Measurements from ENCODE around the gene FAM240A.

DNA sequence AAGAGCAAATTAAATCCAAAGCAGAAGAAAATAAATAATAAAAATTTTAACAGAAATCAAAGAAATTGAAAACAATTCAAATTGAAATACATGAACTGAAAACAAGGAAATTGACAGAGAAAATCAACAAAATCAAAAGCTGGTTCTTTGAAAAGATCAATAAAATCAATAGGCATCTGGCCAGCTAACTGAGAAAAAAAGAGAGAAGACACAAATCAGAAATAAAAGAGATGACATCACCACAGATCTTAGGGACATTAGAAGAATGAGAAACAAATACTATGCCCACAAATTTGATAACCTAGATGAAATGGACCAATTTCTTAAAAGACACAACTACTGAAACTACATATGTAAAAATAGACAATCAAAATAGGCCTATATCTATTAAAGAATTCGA is 38.8 kb downstream of the FAM240A start:
- TF ChIP-seq BACH2 (CRISPR knock-in tag; IDR thresholded peaks at IDR 0.05; ENCODE audit: borderline replicate concordance) (no peak), ZFP30 (CRISPR knock-in tag; IDR thresholded peaks at IDR 0.05) (no peak), TOX (CRISPR knock-in tag; IDR thresholded peaks at IDR 0.05; ENCODE audit: borderline replicate concordance) (no peak), ZNF70 (CRISPR knock-in tag; IDR thresholded peaks at IDR 0.05) (no peak), CSDC2 (CRISPR knock-in tag; IDR thresholded peaks at IDR 0.05) (no peak), ZC3H10 (CRISPR knock-in tag; IDR thresholded peaks at IDR 0.05) (no peak), RARB (CRISPR knock-in tag; IDR thresholded peaks at IDR 0.05) (no peak), OSR1 (CRISPR knock-in tag; IDR thresholded peaks at IDR 0.05) (no peak), ZNF565 (CRISPR knock-in tag; conservative IDR thresholded peaks at IDR 0.05; ENCODE audit: low read depth) (no peak), ZFP3 (CRISPR knock-in tag; IDR thresholded peaks at IDR 0.05) (no peak)
- TF ChIP-seq, protein P1, sequence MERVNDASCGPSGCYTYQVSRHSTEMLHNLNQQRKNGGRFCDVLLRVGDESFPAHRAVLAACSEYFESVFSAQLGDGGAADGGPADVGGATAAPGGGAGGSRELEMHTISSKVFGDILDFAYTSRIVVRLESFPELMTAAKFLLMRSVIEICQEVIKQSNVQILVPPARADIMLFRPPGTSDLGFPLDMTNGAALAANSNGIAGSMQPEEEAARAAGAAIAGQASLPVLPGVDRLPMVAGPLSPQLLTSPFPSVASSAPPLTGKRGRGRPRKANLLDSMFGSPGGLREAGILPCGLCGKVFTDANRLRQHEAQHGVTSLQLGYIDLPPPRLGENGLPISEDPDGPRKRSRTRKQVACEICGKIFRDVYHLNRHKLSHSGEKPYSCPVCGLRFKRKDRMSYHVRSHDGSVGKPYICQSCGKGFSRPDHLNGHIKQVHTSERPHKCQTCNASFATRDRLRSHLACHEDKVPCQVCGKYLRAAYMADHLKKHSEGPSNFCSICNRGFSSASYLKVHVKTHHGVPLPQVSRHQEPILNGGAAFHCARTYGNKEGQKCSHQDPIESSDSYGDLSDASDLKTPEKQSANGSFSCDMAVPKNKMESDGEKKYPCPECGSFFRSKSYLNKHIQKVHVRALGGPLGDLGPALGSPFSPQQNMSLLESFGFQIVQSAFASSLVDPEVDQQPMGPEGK (CRISPR knock-in tag; IDR thresholded peaks at IDR 0.05; ENCODE audit: borderline replicate concordance) = no peak
- TF ChIP-seq, protein P2, sequence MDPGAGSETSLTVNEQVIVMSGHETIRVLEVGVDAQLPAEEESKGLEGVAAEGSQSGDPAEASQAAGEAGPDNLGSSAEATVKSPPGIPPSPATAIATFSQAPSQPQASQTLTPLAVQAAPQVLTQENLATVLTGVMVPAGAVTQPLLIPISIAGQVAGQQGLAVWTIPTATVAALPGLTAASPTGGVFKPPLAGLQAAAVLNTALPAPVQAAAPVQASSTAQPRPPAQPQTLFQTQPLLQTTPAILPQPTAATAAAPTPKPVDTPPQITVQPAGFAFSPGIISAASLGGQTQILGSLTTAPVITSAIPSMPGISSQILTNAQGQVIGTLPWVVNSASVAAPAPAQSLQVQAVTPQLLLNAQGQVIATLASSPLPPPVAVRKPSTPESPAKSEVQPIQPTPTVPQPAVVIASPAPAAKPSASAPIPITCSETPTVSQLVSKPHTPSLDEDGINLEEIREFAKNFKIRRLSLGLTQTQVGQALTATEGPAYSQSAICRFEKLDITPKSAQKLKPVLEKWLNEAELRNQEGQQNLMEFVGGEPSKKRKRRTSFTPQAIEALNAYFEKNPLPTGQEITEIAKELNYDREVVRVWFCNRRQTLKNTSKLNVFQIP (CRISPR knock-in tag; IDR thresholded peaks at IDR 0.05; ENCODE audit: borderline replicate concordance, low read depth) = no peak
